NCI-H446 (cell line): ENCODE data around the gene TIPIN.
"Not testable (repeated sequence)": the region's sequence is repeated elsewhere in the genome, so short reads cannot be mapped to it uniquely, and the experiment has no call there.

Experiments
- DNase-seq, 2 experiments: peaks; one replicate each; lab custom pipeline; 2025; lab: John Stamatoyannopoulos, UW

The TIPIN gene

DNA sequence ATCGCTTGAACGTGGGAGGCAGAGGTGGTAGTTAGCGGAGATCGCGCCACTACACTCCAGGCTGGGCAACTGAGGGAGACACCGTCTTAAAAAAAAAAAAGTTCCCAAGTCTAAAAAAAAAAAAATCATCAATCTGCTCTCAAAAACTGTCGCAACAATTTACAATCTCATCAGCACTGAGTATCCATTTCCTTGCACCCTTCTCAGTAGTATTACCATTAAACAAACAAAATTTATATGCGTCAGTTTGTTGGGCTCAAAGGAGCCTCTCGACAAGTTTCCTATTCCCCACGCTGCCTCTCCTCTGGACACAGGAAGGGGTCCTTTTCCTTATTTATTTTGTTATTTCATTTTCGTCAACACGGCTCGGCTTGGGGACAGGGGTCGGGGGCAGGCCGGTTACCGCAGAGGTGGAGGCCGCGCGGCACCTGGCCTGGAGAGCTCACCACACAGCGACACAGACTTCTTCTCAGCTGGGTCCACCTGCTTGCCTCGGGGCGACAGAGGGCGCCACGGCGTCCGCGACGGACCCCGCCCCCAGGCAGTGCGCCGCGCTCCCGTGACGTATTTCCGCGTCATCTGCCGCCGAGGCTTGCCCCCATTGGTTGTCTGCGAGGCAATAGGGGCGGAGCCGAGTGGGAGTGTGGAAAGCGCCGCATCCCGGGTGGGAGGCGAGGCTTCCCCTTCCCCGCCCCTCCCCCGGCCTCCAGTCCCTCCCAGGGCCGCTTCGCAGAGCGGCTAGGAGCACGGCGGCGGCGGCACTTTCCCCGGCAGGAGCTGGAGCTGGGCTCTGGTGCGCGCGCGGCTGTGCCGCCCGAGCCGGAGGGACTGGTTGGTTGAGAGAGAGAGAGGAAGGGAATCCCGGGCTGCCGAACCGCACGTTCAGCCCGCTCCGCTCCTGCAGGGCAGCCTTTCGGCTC is 30.0 kb upstream of the TIPIN start, which contains the start of gene MAP2K1:
Gene MAP2K1, plus strand, starts transcription at position 709 of the 920 bp plus-strand sequence. CDS start 436 bp downstream, outside the sequence.
- peak; percentile 77 to 97 for DNase-seq

DNA sequence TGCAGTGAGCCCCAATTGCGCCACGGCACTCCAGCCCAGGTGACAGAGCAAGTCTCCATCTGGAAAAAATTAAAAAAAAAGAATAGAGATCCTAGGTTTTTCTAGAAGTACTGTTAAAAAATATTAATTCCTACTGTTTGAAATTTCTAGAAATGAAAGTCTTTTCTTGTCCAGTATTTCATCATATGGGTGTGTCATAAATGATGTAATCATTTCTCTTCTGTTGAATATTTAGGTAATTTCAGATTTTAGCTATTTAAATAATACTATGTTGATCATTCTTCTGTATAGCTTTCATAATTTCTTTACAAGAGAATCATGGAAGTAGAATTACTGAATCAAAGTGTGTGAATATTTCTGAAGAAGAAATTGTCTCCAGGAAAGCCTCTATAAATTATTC is 24.9 kb upstream of the TIPIN start:
- not testable (repeated sequence) for DNase-seq

DNA sequence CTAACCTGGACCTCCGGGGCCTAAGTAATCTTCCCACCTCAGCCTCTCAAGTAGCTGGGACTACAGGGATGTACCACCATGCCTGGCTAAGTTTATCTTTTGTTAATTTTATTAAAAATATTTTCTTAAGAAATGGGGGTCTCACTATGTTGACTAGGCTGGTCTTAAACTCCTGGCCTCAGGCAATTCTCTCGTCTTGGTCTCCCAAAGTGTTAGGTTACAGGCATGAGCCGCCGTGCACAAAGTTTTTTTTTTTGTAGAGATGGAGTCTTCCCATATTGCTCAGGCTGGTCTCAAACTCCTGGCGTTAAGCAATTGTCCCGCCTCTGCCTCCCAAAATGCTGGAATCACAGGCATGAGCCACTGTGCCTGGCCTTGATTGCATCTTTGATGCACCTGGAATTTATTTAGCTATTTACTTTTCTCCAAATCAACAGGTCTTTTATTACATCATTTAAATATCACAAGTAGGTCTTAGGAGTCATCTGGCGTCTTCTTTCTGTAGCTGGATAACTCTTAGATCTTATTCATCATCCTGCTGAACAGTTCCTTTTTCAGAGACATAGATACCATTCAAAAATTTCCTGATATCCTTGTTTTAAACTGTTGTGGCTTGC is 22.4 kb upstream of the TIPIN start:
- no peak for DNase-seq

DNA sequence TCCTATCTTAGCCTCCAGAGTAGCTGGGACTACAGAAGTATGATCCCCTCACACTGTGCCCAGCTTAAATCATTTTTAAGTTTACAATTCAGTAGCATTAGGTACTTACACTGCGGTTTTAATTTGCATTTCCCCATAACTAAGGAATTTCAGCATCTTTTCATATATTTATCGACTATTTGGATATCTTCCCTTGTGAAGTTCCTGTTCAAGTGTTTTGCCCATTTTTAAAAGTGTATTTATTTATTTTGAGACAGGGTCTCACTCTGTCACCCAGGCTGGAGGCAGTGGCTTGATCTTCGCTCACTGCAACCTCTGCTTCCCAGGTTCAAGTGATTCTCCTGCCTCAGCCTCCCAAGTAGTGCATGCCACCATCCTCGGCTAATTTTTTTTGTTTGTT is 17.7 kb upstream of the TIPIN start:
- no peak for DNase-seq

DNA sequence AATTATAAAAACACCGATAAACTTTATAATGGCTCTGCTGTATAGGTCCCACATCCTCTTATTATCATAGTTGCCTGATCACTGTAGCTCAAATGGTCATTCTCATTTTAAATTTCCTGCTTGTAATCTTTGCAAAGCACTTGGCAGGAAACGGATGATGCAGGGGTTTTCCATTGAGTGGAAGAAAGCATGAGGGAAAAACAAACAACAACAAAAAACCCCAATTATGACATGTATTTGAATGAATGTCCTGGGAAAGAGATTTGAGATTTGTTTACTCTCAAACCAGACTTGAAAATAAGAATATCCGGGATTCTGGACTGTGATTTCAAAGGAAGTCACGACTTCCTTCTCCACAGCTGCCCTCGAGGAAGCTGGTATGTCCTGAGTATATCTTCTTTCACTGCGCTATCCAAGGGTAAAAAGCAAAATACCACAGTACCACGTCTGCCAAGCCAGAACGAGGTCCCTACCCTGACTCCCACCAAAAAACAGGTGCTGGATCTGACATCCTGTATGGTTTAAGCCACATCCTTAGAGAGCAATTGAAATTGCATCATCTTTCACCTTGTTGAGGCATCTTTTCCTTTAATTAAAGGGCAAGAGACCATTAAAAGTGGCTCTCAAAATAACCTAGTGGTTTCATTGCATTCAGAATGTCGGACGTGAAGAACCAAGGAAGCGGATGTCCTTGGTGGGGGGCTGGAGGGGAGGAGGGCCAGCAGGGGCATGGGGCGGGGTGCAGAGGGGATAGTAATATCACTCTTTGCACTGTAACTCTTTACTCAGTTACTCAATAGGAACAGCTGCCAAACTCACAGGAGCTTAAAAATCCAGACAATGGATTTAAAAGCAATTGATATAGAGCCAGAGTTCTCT is 13.5 kb upstream of the TIPIN start:
- no peak for DNase-seq

DNA sequence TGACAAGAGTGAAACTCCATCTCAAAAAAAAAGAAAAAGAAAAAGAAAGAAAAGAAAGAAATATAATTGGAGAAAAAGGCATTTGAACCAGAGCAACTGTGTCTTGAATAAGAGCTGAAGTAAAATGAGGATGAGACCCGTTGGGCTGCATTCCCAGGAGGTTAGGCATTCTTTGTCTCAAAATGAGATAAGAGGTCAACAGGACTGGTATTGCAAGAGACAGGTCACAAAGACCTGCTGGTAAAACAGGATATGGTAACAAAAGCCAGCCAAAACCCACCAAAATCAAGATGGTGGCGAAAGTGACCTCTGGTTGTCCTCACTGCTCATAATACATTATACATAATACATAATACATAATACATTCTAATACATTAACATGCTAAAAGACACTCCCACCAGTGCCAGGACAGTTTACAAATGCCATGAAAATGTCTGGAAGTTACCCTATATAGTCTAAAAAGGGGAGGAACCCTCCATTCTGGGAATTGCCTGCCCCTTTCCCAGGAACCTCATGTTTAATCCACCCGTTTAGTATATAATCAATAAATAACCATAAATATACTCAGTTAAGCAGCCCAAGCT is 8.6 kb upstream of the TIPIN start:
- DNase-seq: no peak

DNA sequence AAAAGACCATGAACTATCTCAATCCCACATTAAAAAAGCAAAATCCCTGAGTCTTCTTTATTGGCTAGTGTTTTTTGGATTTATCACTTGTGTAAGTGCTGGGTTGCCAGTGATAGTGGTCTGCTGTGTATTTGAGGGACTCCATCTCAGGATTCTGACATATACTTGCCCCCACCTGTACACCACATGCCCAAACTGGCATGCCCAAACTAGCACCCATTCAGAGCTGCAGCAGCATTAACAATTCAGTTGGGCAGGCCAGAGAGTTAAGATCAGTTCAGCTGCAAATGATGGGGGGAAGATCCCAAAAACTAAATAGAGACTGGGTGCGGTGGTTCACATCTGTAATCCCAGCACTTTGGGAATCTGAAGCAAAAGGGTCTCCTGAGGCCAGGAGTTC is 6.3 kb upstream of the TIPIN start:
- no peak for DNase-seq

DNA sequence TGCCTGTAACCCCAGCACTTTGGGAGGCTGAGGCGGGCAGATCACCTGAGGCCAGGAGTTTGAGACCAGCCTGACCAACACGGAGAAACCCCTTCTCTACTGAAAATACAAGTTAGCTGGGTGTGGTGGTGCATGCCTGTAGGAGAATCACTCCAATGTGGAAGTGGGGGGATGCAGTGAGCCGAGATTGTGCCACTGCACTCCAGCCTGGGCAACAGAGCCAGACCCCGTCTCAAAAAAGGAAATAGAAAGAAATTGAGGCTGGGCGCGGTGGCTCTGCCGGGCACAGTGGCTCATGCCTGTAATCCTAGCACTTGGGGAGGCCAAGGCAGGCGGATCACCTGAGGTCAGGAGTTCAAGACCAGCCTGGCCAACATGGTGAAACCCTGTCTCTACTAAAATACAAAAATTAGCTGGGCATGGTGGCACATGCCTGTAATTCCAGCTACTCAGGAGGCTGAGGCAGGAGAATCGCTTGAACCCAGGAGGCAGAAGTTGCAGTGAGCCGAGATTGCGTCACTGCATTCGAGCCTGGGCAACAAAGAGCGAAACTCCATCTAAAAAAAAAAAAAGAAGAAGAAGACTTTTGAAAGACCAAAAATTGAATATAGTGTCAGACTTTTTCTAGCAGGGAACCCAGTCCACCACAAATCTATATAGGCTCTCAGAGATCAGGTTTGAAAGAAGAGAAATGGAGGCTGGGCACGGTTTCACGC is 5.4 kb upstream of the TIPIN start:
- DNase-seq: not testable (repeated sequence)

DNA sequence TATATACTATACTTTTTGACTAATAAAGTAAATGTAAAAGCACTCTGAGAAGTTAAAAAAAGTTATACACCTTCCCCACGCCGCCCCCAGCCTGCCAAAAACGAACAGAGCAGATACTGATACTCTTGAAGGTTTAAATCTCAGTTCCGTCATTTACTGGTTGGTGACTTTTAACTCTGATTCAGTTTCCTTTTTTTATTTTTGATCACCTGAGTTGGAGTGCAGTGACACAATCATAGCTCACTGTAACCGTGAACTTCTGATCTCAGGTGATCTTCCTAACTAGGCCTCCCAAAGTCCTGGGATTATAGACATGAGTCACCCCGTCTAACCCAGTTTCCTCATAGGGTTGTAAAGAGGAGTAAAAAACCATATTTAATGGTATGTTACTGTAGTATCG is 3.3 kb upstream of the TIPIN start:
- DNase-seq: no peak

DNA sequence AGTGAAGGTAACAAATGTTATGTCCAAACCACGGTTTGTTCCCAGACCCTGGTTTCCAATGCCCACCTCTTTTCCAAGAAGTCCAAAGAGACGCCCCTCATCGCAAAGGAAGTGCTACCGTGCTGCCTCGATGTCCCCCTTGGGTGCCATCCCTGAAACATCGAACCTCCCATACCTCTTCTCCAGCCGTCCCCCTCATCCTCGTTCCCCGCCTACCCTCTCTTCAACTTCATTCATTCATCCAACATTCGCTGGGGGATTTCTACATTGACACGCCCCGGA is 467 bp downstream of the TIPIN start:
- DNase-seq: peak in 1 of 2 experiments; percentile 40

DNA sequence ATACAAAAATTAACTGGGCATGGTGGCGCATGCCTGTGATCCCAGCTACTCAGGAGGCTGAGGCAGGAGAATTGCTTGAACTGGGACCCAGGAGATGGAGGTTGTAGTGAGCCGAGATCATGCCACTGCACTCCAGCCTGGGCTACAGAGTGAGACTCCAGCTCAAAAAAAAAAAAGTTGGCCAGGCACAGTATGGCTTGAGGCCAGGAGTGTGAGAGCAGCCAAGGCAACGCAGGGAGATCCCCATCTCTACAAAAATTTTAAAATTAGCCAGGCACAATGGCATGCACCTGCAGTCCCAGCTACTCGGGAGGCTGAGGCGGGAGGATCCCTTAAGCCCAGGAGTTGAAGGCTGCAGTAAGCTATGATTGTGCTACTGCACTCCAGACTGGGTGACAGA is 8.0 kb downstream of the TIPIN start:
- peak in 1 of 2 experiments; percentile 8 for DNase-seq

DNA sequence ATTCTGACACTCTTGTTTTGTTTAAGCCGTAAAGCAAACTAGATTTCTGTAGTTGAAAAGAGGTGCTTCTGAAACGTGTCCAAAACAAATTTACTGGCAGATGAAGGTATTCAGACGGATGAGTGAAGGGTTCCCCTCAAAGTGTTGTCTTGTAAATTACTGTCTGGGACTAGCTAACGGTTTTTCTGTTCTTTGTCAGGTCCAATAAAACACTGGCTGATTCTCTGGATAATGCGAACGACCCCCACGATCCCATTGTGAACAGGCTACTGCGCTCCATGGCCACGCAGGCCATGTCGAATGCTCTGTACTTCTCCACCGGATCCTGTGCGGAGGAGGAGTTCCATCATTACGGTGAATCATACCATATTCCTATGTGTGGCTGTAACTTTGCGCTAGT is 27.7 kb downstream of the TIPIN start:
- DNase-seq: no peak

DNA sequence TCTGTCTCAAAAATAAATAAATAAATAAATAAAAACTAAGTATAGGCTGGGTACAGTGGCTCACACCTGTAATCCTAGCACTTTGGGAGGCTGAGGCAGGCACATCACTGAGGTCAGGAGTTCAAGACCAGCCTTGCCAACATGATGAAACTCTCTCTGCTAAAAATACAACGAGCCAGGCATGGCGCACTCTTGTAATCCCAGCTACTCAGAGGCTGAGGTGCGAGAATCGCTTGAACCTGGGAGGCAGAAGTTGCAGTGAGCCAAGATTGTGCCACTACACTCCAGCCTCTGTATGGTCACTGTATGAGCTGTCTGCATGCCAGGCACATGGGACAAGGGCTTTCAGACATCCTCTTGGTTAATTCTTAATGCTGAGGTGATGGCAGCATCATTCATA is 28.7 kb downstream of the TIPIN start:
- no peak for DNase-seq

DNA sequence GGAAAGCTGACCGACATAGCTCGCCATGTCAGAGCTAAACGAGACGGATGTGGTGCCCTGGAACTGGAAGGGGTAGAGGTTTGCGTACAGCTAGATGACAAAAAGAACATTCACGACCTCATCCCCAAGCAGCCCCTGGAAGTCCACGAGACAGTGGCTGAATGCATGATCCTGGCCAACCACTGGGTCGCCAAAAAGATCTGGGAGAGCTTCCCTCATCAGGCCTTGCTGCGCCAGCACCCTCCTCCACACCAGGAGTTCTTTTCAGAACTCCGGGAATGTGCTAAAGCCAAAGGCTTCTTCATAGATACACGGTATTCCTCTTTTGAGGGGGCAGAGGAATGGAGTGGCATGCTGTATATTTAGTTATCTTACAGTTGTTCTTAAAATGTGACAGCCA is 30.4 kb downstream of the TIPIN start:
- DNase-seq: no peak

DNA sequence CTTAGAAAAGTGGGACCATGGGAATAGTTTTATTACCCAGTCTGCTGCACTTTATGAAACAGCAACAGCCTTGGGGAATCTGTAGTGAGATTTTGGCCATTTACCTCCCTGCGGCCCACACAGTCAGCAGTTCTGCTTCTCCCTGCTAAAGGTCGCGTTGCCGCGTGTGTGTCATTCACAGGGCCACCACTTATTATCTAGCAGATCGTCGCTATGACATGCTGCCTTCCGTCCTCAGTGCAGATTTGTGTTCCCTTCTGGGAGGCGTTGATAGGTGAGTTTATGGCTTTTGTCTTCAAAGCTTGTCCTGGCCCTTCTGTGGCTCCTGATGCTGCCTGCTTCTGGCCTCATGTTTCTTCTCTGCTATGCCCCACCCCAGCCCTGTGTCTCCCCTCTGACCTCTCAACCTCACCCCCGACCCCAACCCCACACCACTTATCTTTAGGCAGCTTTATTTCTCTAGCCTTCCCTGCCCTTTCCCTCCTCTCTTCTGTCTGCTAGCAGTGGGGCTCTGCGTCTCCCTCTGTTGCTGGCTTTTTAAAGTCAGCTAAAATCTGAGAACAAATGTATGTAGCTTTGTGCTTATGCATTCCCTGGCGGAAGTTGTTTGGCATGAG is 33.1 kb downstream of the TIPIN start:
- DNase-seq: no peak

DNA sequence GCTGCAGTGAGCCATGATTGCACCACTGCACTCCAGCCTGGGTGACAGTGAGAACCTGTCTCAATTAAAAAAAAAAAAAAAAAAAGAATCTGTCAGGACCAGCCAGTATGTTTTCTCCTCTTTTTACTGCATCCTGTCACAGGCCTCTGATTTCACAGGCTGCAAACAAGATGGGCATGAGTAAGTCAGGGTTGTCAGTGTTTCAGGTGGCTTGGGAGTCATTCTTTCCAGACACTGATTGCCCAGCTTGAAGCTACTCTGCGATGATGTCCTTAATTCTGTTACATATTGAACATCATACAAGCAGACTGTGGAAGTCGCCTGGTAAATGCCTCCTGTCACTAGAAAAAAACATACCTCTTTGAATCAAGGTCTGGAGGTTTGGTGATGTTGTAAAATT is 44.3 kb downstream of the TIPIN start:
- no peak for DNase-seq

DNA sequence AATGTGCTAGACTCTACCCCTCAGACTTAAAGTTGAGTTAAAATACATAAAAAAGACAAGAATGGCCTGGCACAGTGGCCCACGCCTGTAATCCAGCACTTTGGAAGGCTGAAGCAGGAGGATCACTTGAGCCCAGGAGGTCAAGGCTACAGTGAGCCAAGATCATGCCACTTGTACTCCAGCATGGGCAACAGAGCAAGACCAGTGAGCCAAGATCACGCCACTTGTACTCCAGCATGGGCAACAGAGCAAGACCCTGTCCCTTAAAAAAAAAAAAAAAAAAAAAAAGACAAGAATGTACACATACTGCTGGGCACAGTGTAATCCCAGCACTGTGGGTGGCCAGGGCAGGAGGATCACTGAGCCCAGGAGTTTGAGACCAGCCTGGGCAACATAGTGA is 45.7 kb downstream of the TIPIN start:
- DNase-seq: no peak

DNA sequence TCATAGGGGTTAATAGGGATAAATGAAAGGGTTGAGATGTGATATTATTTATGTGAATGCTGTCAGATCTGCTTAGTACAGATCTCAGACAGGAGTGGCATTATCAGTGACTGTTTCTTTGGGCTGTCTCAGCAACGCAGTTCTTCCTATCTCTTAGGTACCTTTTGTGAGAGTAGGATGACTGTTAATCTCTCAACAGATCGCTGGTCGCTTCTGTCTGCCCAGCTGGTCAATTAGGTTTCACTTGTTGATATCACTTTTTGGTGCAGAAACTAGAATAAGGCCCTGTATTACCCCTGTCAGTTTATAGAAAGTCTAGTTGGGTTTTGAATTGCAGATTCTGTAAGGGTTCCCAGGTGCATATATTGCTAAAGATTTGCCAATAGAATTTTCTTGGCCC is 46.7 kb downstream of the TIPIN start:
- no peak for DNase-seq

DNA sequence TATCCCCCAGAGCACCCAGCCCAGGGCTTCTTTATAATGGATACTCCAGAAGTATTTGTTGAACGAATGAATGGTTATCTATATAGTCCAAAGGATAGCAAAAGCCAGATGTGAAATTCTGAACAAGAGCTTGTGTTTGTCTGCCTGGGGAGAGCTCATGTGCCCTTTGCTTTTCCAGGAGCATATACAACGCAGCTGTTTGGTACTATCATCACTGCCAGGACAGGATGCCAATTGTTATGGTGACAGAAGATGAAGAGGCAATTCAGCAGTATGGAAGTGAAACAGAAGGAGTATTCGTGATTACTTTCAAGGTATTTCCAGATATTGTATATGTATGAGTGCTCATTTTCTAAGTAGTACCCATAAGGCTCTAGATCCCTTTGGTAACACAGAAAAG is 48.0 kb downstream of the TIPIN start:
- DNase-seq: no peak

DNA sequence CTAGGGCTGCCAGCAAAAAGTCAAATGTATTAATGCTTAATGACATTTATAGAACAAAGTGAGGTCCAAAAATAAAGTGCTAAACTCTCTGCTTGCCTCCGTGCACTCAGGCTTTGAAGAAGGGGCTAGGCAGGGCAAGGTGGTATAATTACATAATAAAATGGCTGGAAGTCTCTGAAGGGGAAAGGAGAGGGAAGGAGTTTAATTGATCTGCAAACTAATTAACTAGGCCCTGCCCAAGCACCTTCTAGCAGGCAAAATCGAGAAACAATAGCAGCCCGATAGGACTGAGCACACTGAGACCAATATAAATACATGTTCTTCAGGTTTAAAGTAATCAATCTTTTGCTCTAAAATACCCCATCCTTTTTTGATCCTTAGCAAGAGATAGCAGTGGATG is 50.1 kb downstream of the TIPIN start:
- no peak for DNase-seq

DNA sequence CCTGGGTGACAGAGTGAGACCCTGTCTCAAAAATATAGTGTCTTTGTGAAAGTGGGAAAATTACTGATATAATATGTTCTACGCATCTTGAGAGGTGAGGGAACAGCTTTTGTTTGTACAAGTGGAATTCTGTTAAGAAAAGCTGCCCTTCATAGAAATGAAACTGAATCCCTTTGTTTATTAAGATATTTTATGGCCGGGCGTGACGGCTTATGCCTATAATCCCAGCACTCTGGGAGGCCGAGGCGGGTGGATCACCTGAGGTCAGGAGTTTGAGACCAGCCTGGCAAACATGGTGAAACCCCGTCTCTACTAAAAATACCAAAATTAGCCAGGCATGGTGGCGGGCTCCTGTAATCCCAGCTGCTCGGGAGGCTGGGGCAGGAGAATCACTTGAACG is 52.1 kb downstream of the TIPIN start:
- not testable (repeated sequence) for DNase-seq
